COLO829 (cell line): ENCODE measurements around the gene AKT2.

Source experiments
- DNase-seq: peaks from one replicate; pipeline ENCODE4 v3.0.0; 2012; ENCODE audit warnings: low spot score

The AKT2 gene

GRCh38 chr19:40235238-40236025, 49.7 kb downstream of the AKT2 start:
- no peak for DNase-seq

GRCh38 chr19:40234429-40235237, 50.5 kb downstream of the AKT2 start:
- no peak for DNase-seq

- no peak for DNase-seq
Measured at GRCh38 chr19:40233811-40234389, 51.2 kb downstream of the AKT2 start.

- no peak for DNase-seq
Measured at GRCh38 chr19:40232949-40233810, 52.0 kb downstream of the AKT2 start.

- DNase-seq = no peak
Measured at GRCh38 chr19:40232479-40232878, 52.7 kb downstream of the AKT2 start.

GRCh38 chr19:40231544-40232424, 53.4 kb downstream of the AKT2 start:
- DNase-seq = peak; percentile 38

- DNase-seq = no peak
Measured at GRCh38 chr19:40231057-40231456, 54.1 kb downstream of the AKT2 start.

GRCh38 chr19:40229926-40230417, 55.2 kb downstream of the AKT2 start:
- no peak for DNase-seq

GRCh38 chr19:40229484-40229883, 55.7 kb downstream of the AKT2 start:
- DNase-seq = no peak

- DNase-seq = no peak
Measured at GRCh38 chr19:40228863-40229262, 56.3 kb downstream of the AKT2 start.

GRCh38 chr19:40228346-40228745, 56.8 kb downstream of the AKT2 start:
- no peak for DNase-seq

GRCh38 chr19:40225440-40226305, 59.5 kb downstream of the AKT2 start:
- DNase-seq = no peak

GRCh38 chr19:40224342-40225150, 60.6 kb downstream of the AKT2 start:
- no peak for DNase-seq

- DNase-seq = no peak
Measured at GRCh38 chr19:40223135-40223822, 61.9 kb downstream of the AKT2 start.

GRCh38 chr19:40221858-40222619, 63.1 kb downstream of the AKT2 start:
- DNase-seq = peak; percentile 98

- DNase-seq = no peak
Measured at GRCh38 chr19:40220674-40221073, 64.5 kb downstream of the AKT2 start.

GRCh38 chr19:40219721-40220276, 65.3 kb downstream of the AKT2 start:
- DNase-seq = peak; percentile 88
